OCI-LY7 (cell line): Measurements from ENCODE around the gene C10orf88. TPM values are rescaled to one million over a fixed set of nuclear protein-coding genes. Genes with fewer than 3 reads are reported as not detected.

ENCODE experiments used
- BruUV-seq: library from RNA; stranded (reverse); fragments of 400-500 nt; replicated peaks from 2 replicates; lab custom pipeline; 2021; lab: Mats Ljungman, UMichigan
- CTCF ChIA-PET: fragments of 300-600 bp; sonication (Branson Sonifier 250); formaldehyde crosslinking; loops from one replicate; lab custom pipeline; 2022; ENCODE audit warnings: antibody characterized with exemption; ENCODE audit not compliant: unreplicated experiment; lab: Charles Lee
- POLR2A ChIA-PET: fragments of 300-600 bp; sonication (Branson Sonifier 250); formaldehyde crosslinking; loops from one replicate; lab custom pipeline; 2022; ENCODE audit warnings: antibody characterized with exemption; lab: Charles Lee
- DNase-seq: peaks from one replicate; pipeline ENCODE4 v3.0.0-alpha.2; 2015; ENCODE audit warnings: low spot score
- H2AFZ ChIP-seq: fragments of 200-600 bp; sonication (generic), shearing (Covaris generic); 2 replicates; pipeline ENCODE4 v1.6.1; 2014; ENCODE audit warnings: mild to moderate bottlenecking, antibody characterized with exemption, low read length, moderate library complexity
- H3K27ac ChIP-seq: fragments of 200-600 bp; sonication (generic); 2 replicates; pipeline ENCODE4 v1.5.1; 2014; ENCODE audit warnings: mixed run types, low read depth, mild to moderate bottlenecking, moderate library complexity, low read length, inconsistent platforms; ENCODE audit not compliant: poor library complexity, severe bottlenecking
- H3K36me3 ChIP-seq: fragments of 200-600 bp; sonication (generic); 2 replicates; pipeline ENCODE4 v1.6.1; 2014; ENCODE audit warnings: mild to moderate bottlenecking, antibody characterized with exemption, low read length, moderate library complexity, mixed read lengths; ENCODE audit not compliant: insufficient read depth
- H3K4me1 ChIP-seq: fragments of 200-600 bp; sonication (generic); 2 replicates; pipeline ENCODE4 v1.5.1; 2014; ENCODE audit warnings: mild to moderate bottlenecking, low read length; ENCODE audit not compliant: insufficient read depth, poor library complexity, severe bottlenecking
- H3K4me2 ChIP-seq: fragments of 200-600 bp; sonication (generic); 2 replicates; pipeline ENCODE4 v1.6.1; 2014; ENCODE audit warnings: mild to moderate bottlenecking, low read length
- H3K4me3 ChIP-seq: fragments of 200-600 bp; sonication (generic); 2 replicates; pipeline ENCODE4 v1.5.1; 2014; ENCODE audit warnings: mild to moderate bottlenecking, low read depth, low read length; ENCODE audit not compliant: poor library complexity, severe bottlenecking
- H3K79me2 ChIP-seq: fragments of 200-600 bp; sonication (generic); 2 replicates; pipeline ENCODE4 v1.6.1; 2016; ENCODE audit warnings: low read depth, mild to moderate bottlenecking, low read length, moderate library complexity, mixed read lengths; ENCODE audit not compliant: insufficient read depth
- H3K9me2 ChIP-seq: fragments of 200-600 bp; sonication (generic); 2 replicates; pipeline ENCODE4 v1.6.1; 2016; ENCODE audit warnings: mild to moderate bottlenecking, low read length, mixed read lengths; ENCODE audit not compliant: insufficient read depth
- H3K9me3 ChIP-seq: fragments of 200-600 bp; sonication (generic); 2 replicates; pipeline ENCODE4 v1.6.1; 2014; ENCODE audit warnings: mild to moderate bottlenecking, mixed run types, low read length, mixed read lengths
- H4K20me1 ChIP-seq: fragments of 200-600 bp; sonication (generic); 2 replicates; pipeline ENCODE4 v1.6.1; 2014; ENCODE audit warnings: mild to moderate bottlenecking, antibody characterized with exemption, low read length, moderate library complexity, mixed read lengths; ENCODE audit not compliant: insufficient read depth
- EZH2phosphoT487 ChIP-seq: fragments of 200-600 bp; sonication (generic); IDR thresholded peaks from 2 replicates; pipeline ENCODE4 v1.6.1; 2018; ENCODE audit warnings: low read depth, borderline replicate concordance, mild to moderate bottlenecking, mixed run types, antibody characterized with exemption, low read length, moderate library complexity, mixed read lengths
- intact Hi-C: fragments of 100-400 bp; cut with micrococcal nuclease; formaldehyde crosslinking; loops from one replicate; pipeline ENCODE4 v1.10.0; 2022; ENCODE audit not compliant: unreplicated experiment
- total RNA-seq, 2 experiments: library from RNA; depleted of rRNA in 1 of 2; stranded (reverse); fragments of >200 nt in 1 of 2; shearing (Covaris generic) in 1 of 2; gene quantifications; 2 replicates each; pipeline ENCODE4 v1.2.3, GENCODE V29; 2014 to 2022
- TF ChIP-seq, protein P1 (sequence below): fragments of 200-600 bp; sonication (generic); conservative IDR thresholded peaks from 2 replicates; pipeline ENCODE4 v1.5.1; 2014; ENCODE audit warnings: mild to moderate bottlenecking, antibody characterized with exemption, low read length, moderate library complexity, mixed read lengths

C10orf88 gene
- total RNA-seq, 2 experiments from 2014 or later: 5.5 to 11.9 TPM

GRCh38 chr10:122962405-122962804, 8.4 kb upstream of the C10orf88 start:
- peaks cover 3% of the 10 kb centered on the region; the same call in 1 of the 2 replicates for H3K9me2 ChIP-seq
- CTCF ChIA-PET: no interaction called here
- no peaks in the 10 kb centered on the region for H4K20me1 ChIP-seq
- H3K27ac ChIP-seq: no peak overlapping the region
- no peak for TF ChIP-seq EZH2phosphoT487
- TF ChIP-seq, protein P1, sequence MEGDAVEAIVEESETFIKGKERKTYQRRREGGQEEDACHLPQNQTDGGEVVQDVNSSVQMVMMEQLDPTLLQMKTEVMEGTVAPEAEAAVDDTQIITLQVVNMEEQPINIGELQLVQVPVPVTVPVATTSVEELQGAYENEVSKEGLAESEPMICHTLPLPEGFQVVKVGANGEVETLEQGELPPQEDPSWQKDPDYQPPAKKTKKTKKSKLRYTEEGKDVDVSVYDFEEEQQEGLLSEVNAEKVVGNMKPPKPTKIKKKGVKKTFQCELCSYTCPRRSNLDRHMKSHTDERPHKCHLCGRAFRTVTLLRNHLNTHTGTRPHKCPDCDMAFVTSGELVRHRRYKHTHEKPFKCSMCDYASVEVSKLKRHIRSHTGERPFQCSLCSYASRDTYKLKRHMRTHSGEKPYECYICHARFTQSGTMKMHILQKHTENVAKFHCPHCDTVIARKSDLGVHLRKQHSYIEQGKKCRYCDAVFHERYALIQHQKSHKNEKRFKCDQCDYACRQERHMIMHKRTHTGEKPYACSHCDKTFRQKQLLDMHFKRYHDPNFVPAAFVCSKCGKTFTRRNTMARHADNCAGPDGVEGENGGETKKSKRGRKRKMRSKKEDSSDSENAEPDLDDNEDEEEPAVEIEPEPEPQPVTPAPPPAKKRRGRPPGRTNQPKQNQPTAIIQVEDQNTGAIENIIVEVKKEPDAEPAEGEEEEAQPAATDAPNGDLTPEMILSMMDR: no peak
- DNase-seq: no peak
- no peak overlapping the region for H2AFZ ChIP-seq
- H3K4me3 ChIP-seq: no peak overlapping the region
- no peaks in the 10 kb centered on the region for H3K4me1 ChIP-seq
- H3K9me3 ChIP-seq: no peaks in the 10 kb centered on the region
- no peaks in the 10 kb centered on the region for H3K79me2 ChIP-seq
- intact Hi-C loops: no loop called here
- POLR2A ChIA-PET: interaction anchor here (0.5 to 0.7 kb wide), 2 partner anchors 10 to 64 kb away, joined by 3 read pairs; no protein-coding TSS in a partner anchor
- no peaks in the 10 kb centered on the region for H3K36me3 ChIP-seq
- no TSS peak for BruUV-seq
- no peak overlapping the region for H3K4me2 ChIP-seq

- intact Hi-C loops: no loop called here
- Histone ChIP-seq H3K79me2 (no peaks in the 10 kb centered on the region), H3K36me3 (no peaks in the 10 kb centered on the region), H2AFZ (no peak overlapping the region), H3K4me2 (no peak overlapping the region), H3K4me1 (peaks cover 11% of the 10 kb centered on the region), H3K9me2 (peaks cover 3% of the 10 kb centered on the region; the same call in 1 of the 2 replicates), H3K4me3 (no peak overlapping the region), H4K20me1 (no peaks in the 10 kb centered on the region), H3K27ac (no peak overlapping the region), H3K9me3 (no peaks in the 10 kb centered on the region)
- BruUV-seq: no TSS peak
- TF ChIP-seq, protein P1: no peak
- TF ChIP-seq EZH2phosphoT487: no peak
- CTCF ChIA-PET: interaction anchor here (1.2 kb wide), 1 partner anchor 24 kb away, joined by 3 read pairs; no protein-coding TSS in a partner anchor
- POLR2A ChIA-PET: no interaction called here
- DNase-seq: no peak
Measured at GRCh38 chr10:122957474-122957873, 3.4 kb upstream of the C10orf88 start.

DNA sequence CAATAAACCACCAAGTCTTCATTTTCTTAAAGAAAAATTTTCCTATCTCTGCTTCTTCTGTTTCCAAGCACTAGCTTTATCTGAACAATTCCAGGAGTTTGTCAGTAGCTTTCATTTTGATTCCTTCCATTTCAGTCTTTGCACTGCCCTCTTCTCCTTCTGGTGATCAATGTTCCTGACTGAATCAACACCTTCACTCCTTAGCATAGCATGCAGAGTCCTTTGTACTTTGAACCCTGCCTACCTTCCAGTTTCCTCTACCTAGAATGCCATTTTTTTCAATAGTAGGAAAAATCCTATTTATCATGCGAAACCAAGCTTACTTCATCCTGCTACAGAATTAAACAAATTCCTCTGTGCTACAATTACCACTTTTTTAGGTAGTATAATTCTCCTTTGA, 1.9 kb upstream of the C10orf88 start:
- Histone ChIP-seq H3K79me2 (no peaks in the 10 kb centered on the region), H3K4me1 (peaks cover 11% of the 10 kb centered on the region), H4K20me1 (no peaks in the 10 kb centered on the region), H3K4me2 (no peak overlapping the region; the same call in 1 of the 2 replicates), H3K4me3 (no peak overlapping the region), H3K9me2 (peaks cover 3% of the 10 kb centered on the region; the same call in 1 of the 2 replicates), H3K27ac (no peak overlapping the region), H3K36me3 (no peaks in the 10 kb centered on the region; the same call in 1 of the 2 replicates), H3K9me3 (no peaks in the 10 kb centered on the region), H2AFZ (no peak overlapping the region)
- DNase-seq: no peak
- CTCF ChIA-PET: no interaction called here
- TF ChIP-seq, protein P1: no peak
- no peak for TF ChIP-seq EZH2phosphoT487
- POLR2A ChIA-PET: interaction anchor here (0.6 to 1.3 kb wide), 5 partner anchors 9 to 197 kb away, joined by 3 to 4 read pairs (median 3); partner anchors contain the start of gene PSTK
- intact Hi-C loops: loop anchor here (2.0 kb wide), 1 partner anchor 53 kb away; the partner anchor contains the start of genes ACADSB and IKZF5
- no TSS peak for BruUV-seq
